Measurements from ENCODE around the gene RAE1.
"Not testable (repeated sequence)": the region's sequence is repeated elsewhere in the genome, so short reads cannot be mapped to it uniquely, and the experiment has no call there.

The RAE1 gene

DNA sequence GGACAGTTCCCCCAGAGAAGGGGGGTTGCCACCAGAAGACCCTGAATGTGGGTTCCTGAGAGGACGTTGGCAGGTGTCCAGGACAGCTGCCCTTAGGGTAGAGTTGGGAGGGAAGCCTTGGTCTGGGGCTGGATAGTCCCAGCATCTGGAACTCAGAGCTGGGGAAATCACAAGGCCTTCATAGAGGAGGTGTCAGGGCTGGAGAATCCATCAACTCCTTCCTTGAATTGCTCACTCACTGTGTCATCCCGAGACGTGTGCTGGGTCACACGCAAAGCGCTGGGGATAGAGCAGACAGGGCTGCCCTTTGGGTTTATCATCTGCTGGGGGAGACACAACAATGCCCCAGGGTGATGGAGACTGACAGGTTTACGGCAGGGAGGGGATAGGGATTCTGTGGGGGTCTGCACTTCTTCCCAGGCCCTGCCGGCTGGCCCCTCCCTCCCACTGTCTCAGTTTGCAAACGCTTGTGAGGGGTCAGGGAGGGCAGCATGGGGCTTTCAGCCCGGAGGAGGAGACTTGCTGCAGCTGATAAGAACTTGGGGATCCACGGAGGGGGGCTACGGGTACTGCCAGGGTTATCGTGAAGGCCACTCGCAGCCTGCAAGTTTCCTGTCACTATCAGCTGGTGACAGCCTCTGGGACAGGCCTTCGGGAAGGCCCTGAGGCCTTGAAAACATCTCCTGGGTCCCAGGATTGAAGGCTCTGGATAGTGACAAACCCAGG, 58.8 kb downstream of the RAE1 start:
- DNase-seq, result peak; percentile 97 to 100
- TF ChIP-seq POLR2A (IDR thresholded peaks at IDR 0.05; ENCODE audit: low read length), result peak; percentile 60
- peak; percentile 97 for TF ChIP-seq GATA1 (IDR thresholded peaks at IDR 0.05; ENCODE audit: low read depth, low read length)

DNA sequence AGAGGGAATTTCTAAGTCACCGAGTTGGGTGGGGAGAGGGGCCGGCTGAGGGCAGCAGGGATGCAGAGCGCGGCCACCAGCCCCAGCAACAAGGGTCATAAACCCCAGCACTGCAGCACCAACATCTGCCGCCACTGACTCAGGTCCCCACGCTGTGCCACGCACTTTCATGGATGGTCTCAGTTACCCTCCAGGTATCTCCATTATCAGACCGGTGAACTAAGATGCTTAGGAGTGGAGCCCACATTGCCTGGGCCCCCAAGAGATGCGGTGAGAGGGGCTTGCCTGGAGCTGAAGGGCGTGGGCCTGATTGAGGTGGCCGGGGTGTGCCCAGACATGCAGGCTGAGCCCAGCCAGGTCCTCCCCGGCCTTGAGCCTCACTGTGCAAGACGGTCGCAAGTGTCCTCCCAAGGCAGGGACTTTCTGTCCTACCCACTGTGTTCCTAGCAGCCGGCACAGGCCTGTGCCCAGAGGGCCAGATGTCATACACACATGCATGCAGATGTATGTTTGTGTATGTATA, 59.4 kb downstream of the RAE1 start:
- TF ChIP-seq GATA1 (IDR thresholded peaks at IDR 0.05; ENCODE audit: low read depth, low read length) (no peak), POLR2A (IDR thresholded peaks at IDR 0.05; ENCODE audit: low read length) (peak; percentile 12)
- DNase-seq, result peak; percentile 85 to 89

DNA sequence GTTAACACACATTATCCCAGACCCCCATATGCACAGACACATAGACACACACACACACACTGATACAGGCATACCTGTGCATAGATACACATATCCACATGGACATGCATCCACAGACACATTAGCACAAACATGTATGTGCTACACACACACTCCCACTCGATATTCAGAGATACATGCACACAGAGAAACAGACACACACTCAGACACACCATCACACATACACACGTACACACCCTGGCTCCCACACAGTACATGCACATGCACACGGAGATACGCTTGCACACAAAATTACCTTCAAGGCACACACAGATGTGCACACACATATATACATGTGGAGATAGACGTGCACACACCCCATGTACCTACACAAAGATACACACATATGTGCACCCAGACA, 59.9 kb downstream of the RAE1 start:
- TF ChIP-seq POLR2A (IDR thresholded peaks at IDR 0.05; ENCODE audit: low read length) (no peak), GATA1 (IDR thresholded peaks at IDR 0.05; ENCODE audit: low read depth, low read length) (no peak)
- no peak for DNase-seq

DNA sequence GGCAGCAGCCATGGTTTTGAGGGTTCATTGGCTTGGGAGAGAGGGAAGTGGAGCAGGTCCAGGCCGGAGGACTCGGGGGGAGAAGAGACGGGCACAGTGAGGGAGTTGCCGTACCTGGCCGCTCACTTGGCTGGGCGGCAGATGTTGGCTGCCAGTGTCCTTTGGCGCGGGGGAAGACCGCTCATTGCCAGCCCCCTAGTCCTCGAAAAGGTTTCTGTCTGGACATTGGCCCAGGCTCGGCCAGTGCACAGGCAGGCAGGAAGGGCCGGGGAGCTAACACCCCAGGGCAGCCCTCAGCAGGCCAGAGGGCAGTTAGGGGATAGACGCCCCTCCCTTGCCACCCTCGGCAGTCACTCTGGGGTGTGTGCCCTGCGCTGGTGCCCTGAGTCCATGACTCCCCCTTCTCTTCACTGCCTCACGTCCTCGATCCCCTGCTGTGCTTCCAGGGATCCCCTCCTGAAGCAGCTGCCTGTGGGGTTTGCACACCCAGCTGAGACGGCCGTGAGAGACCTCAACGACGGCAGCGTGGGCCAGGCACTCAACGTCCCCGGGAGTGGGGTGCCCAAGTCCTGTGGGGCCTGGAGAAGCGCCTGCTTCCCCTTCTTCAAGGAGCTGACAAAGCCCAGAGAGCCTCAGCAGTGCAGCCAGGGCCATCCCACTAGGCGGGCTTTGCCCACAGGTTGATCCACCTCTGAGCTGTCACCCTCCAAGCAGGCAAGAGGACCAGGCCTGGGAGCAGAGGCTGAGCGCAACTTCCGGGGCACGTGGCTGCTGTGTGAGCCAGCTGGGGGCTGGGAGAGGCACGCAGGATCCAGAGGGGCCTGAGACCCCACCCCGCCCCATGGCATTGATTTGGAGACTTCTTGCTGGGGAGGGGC, 60.6 kb downstream of the RAE1 start:
- TF ChIP-seq POLR2A (IDR thresholded peaks at IDR 0.05; ENCODE audit: low read length) (no peak), GATA1 (IDR thresholded peaks at IDR 0.05; ENCODE audit: low read depth, low read length) (no peak)
- DNase-seq, result no peak

DNA sequence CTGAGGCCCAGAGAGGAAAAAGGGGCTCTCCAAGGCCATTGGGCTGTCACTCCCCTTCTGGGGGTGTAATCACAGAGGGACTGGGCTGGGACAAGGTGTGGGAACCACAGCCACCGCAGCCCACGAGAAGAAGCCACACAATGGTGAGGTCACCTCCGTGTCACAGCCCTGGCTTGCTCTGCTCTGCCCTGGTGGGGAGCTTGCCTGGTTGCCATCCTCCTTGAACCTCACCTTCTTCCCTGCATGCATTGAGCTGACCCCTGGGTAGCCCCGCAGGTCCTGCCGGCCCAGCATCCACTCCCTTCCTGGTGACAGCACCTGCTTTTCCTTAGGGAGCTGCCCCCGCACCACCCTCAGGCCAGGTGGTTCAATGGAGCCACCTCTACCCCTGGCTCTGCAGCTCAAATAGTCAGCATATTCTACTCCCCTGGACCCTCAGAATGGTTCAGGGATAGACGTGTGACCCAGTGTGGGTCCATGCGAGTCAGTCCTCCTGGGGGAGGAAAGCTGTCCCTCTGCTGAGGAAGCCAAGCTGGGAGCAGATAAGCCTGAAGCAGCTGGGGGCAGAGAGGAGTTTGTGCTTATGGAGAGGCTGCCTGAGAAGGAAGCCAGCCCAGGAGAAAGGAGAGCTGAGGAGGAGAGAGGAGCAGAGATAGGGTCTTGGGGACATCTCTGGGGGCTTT, 61.4 kb downstream of the RAE1 start:
- no peak for TF ChIP-seq GATA1 (IDR thresholded peaks at IDR 0.05; ENCODE audit: low read depth, low read length)
- no peak for TF ChIP-seq POLR2A (IDR thresholded peaks at IDR 0.05; ENCODE audit: low read length)
- peak; percentile 53 to 61 for DNase-seq

DNA sequence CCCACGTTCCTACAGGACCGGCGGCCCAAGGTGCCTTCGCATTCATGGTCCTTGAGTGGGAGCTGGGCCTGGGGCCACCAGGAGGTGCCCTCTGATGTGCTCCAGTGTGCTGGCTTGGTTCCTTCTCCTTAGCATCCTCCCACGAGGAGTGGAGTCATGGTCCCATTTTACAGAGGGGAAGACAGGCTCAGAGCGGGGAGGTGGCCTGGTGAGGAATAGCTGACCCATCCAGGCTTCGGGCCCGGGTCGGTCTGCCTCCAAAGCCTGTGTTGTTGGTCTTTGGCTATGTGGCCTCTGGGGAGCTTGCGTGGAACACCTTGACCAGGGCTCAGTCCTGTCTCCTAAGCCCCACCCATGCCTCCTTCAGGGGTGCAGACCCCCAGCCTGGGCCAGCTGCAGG, 62.9 kb downstream of the RAE1 start:
- TF ChIP-seq POLR2A (IDR thresholded peaks at IDR 0.05; ENCODE audit: low read length) (no peak), GATA1 (IDR thresholded peaks at IDR 0.05; ENCODE audit: low read depth, low read length) (no peak)
- no peak for DNase-seq

DNA sequence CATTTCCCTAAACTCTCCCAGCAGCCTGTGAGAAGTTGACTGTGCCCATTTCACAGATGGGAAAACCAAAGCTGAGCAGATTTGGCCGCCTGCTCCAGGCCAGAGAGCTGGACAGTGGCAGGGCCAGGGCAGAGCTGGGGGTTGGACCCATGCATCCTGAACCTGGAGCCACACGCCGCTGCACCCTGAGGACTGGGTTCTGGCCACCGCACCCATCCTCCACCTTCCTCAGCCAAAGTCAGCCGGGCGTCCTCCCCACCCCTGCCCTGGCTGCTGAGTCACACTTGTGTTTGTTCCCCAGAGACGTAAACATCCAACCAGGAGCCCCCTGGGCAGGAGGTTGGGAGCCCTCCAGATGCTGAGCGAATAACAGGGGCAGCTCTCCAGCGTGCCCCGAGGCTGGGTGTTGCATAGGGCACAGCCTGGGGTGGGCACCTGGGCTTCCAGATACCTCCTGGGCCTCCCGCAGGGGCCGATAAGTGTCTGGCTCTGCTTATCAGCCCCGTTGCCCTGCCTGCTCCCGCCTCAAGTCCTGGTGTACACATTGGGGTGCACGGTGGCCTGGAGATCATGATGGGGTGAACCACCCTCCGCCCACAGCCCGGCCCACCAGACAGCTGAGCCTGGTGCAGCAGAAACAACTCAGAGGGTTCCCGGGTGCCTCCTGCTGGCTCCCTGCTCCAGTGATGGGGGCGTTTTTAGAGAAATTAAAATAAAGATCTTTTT, 64.0 kb downstream of the RAE1 start:
- peak; percentile 96 to 99 for DNase-seq
- TF ChIP-seq POLR2A (IDR thresholded peaks at IDR 0.05; ENCODE audit: low read length), result peak; percentile 62
- TF ChIP-seq GATA1 (IDR thresholded peaks at IDR 0.05; ENCODE audit: low read depth, low read length), result peak; percentile 95

DNA sequence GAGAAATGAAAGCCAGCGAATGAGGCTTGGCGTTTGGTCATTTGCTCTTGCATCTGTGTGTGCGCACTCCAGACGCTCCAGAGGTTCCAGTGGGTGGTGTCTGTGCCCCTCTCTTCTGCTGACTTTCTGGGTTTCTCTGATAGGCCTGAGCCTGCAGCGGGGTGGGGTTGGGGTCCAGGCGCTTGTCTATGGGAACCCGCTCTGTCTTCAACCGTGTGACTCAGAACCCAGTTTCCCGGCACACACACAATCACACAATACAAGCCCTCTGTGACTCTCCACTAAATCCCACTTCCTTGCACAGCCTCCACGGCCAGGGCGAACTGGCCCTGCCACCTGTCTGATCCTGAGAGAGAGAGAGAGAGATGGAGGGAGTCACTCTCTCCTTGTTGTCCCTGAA, 64.7 kb downstream of the RAE1 start:
- peak; percentile 77 to 82 for DNase-seq
- TF ChIP-seq POLR2A (IDR thresholded peaks at IDR 0.05; ENCODE audit: low read length) (no peak), GATA1 (IDR thresholded peaks at IDR 0.05; ENCODE audit: low read depth, low read length) (no peak)

DNA sequence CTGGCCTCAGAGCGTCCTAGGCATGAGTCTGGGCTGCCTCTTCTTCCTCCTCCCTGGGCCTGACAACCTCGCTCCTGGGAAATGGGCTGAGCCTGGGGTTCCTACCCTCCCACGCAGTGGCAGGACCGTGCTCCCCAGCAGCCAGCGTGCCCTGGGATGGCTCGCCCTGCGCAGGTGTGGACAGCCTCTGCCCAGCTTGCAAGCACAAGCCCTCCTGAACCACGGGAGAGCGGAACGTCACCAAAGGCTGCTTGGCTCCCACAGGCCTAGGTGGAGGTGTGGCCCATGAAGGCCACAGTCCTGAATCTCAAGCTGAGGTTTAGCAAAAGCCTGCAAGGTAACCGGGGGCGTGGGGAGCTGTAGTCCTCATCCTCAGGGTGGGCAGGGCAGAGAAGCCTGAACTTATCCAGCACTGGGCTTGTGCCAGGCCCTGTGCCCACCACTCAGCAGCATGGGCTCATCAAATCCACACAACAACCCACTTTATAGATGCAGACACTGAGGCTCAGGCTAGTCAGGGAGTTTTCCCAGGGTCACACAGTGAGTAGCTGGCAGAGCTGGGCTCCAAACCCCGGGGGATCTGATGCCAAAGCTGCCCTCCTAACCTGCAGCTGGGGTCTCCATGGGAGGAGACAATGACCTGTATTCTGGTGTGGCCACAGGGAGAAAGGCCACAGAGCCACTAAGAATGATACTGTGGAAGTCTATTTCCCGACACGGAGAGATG, 65.4 kb downstream of the RAE1 start:
- no peak for DNase-seq
- TF ChIP-seq GATA1 (IDR thresholded peaks at IDR 0.05; ENCODE audit: low read depth, low read length), result no peak
- TF ChIP-seq POLR2A (IDR thresholded peaks at IDR 0.05; ENCODE audit: low read length), result no peak

DNA sequence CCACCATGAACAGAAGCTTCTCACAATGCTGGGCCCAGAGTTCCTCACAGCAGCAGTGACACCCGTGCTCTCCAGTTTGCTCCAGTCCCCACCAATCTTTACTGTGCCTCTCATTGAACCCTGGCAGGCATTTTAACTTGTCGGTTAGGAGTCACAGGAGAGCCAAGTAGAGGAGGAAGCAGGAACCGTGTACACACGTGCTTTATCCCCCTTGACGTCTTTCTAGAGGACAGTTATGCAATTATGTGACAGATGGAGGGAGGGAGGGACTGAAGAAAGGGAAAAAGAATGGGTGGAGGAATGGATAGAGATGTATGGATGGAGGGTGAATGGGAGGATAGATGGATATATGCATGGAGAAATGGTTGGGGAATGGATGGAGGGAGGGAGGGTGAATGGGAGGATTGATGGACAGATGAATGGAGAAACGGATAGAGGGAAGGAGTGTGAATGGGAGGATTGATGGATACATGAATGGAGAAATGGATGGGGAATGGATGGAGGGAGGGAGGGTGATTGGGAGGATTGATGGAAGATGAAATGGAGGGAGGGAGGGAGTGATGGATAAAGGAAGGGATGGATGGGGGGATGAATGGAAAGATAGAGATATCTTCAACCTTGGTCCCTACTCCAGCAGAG, 66.1 kb downstream of the RAE1 start:
- no peak for DNase-seq
- TF ChIP-seq GATA1 (IDR thresholded peaks at IDR 0.05; ENCODE audit: low read depth, low read length), result no peak

DNA sequence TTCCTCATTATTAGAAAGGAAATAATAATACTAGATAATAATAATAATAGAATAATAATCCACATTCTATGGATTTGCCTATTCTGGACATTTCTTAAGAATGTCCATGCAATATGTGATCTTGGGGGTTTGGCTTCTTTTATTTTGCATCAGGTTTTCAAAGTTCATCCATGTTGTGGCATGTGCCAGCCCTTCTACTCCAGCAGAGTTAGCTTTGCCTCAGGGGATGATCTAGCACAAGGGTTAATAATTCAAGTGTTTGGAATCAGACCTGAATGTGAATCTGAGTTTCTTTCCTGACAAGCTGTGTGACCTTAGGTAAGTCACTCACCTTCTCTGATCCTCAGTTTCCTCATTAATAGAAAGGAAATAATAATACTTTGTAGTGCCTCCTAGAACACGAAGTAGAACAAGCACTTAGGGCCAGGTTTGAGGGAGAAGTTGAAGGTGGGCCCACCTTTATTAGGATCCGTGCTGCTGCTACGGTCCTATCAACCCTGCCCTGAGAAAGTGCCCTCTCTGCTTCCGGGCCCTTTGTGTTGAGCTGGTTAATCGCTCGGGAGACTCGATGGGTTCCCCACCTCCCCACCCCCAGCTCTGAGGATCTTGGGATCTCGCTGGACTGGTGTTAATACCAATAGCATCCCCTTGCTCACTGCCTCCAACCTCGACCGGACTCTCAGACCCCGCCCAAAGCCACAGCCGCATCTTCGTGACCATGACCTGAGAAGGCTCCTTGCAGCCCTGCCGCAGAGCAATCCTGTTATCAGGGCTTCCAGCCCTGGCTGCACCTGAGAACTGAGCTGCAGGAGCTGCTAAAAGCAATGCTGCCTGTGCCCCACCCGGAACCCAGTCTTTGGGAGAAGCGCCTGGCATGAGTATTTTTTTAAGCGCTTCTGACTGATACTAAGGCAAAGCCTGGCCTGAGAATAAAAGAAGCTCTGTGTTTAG, 67.0 kb downstream of the RAE1 start:
- DNase-seq, result peak; percentile 68 to 81
- TF ChIP-seq GATA1 (IDR thresholded peaks at IDR 0.05; ENCODE audit: low read depth, low read length), result no peak
- no peak for TF ChIP-seq POLR2A (IDR thresholded peaks at IDR 0.05; ENCODE audit: low read length)

DNA sequence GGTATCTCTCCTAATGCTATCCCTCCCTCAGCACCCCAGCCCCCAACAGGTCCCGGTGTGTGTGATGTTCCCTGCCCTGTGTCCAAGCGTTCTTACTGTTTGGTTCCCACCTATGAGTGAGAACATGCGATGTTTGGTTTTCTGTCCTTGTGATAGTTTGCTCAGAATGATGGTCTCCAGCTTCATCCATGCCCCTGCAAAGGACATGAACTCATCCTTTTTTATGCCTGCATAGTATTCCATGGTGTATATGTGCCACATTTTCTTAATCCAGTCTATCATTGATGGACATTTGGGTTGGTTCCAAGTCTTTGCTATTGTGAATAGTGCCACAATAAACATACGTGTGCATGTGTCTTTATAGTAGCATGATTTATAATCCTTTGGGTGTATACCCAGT, 68.4 kb downstream of the RAE1 start:
- not testable (repeated sequence) for DNase-seq

All from erythroblast (primary cell).